K562 (cell line): ENCODE results near the gene LMF2. TPM values are rescaled to one million over a fixed set of nuclear protein-coding genes. Genes with fewer than 3 reads are reported as not detected.

ENCODE experiments used
- ATAC-seq: fragments of 200-7000 bp; cut with Tn5 transposase; 3 replicates; pipeline ENCODE4 v1.9.1; 2020; ENCODE audit warnings: moderate library complexity
- BruUV-seq: library from RNA; stranded (reverse); fragments of 400-500 nt; replicated peaks from 2 replicates; lab custom pipeline; 2021; lab: Mats Ljungman, UMichigan
- CTCF ChIA-PET: fragments of 300-600 bp; formaldehyde crosslinking; extraction: SDS; loops from one replicate; lab custom pipeline; 2021; ENCODE audit warnings: low intra/inter-chr PET ratio; lab: Yijun Ruan, JAX
- POLR2A ChIA-PET: fragments of 300-600, 350-650 bp; sonication (Branson Sonifier 250); formaldehyde crosslinking; extraction: SDS; loops from one replicate; lab custom pipeline; 2021; ENCODE audit warnings: antibody characterized with exemption, inconsistent platforms; lab: Yijun Ruan, JAX
- DNase-seq, 4 experiments: peaks; one replicate each; pipeline versions ENCODE4 v3.0.0 to v3.0.0-alpha.2; 2011 to 2018; ENCODE audit warnings: low spot score in 3 of 4, mixed read lengths in 3 of 4; ENCODE audit errors: extremely low read depth in 1 of 4
- FAIRE-seq: peaks from 2 replicates; lab custom pipeline; 2011; peaks lifted over from hg19 to GRCh38; lab: Jason Lieb, UNC
- H2AFZ ChIP-seq: 2 replicates; pipeline ENCODE4 v1.6.0; 2011; ENCODE audit warnings: low read depth, low read length, control low read depth, inconsistent platforms
- H3K27ac ChIP-seq: fragments of 200-600 bp; 3 replicates; pipeline ENCODE4 v1.8.0; 2011; ENCODE audit warnings: low read depth, mild to moderate bottlenecking, control low read depth, inconsistent platforms, low read length, moderate library complexity, mixed read lengths; ENCODE audit errors: extremely low read depth
- H3K27me3 ChIP-seq, 2 experiments: fragments of 300-600 bp in 1 of 2; 2 replicates in 1 of 2; 3 replicates in 1 of 2; pipeline versions ENCODE4 v1.6.0 to v1.8.0; 2011; ENCODE audit warnings: inconsistent platforms in 2 of 2, low read length in 2 of 2, mild to moderate bottlenecking in 1 of 2, mixed read lengths in 1 of 2, moderate library complexity in 1 of 2; ENCODE audit not compliant: control insufficient read depth in 2 of 2, insufficient read depth in 2 of 2
- H3K36me3 ChIP-seq: fragments of 300-600 bp; 3 replicates; pipeline ENCODE4 v1.8.0; 2011; ENCODE audit warnings: mild to moderate bottlenecking, low read length, inconsistent platforms; ENCODE audit not compliant: control insufficient read depth, insufficient read depth
- H3K4me1 ChIP-seq, 2 experiments: fragments of 200-600 bp in 1 of 2; replicated peaks in 1 of 2; 2 replicates in 1 of 2; 3 replicates in 1 of 2; pipeline versions ENCODE4 v1.5.1 to v1.8.0; 2011; ENCODE audit warnings: inconsistent platforms in 2 of 2, low read length in 2 of 2, mild to moderate bottlenecking in 1 of 2, mixed read lengths in 1 of 2, moderate library complexity in 1 of 2; ENCODE audit not compliant: control insufficient read depth in 2 of 2, insufficient read depth in 2 of 2
- H3K4me2 ChIP-seq: 2 replicates; pipeline ENCODE4 v1.6.1; 2011; ENCODE audit warnings: low read length, control low read depth, inconsistent platforms, mixed read lengths; ENCODE audit not compliant: insufficient read depth
- H3K4me3 ChIP-seq: fragments of 200-600 bp; sonication (generic), shearing (Covaris generic); 2 replicates; pipeline ENCODE4 v1.5.1; 2016; ENCODE audit warnings: control low read depth, inconsistent platforms
- H3K79me2 ChIP-seq: fragments of 200-600 bp; 3 replicates; pipeline ENCODE4 v1.8.0; 2011; ENCODE audit warnings: low read length, inconsistent platforms; ENCODE audit not compliant: control insufficient read depth, insufficient read depth
- H3K9ac ChIP-seq, 2 experiments: 2 replicates each; pipeline versions ENCODE4 v1.6.0 to v1.6.1; 2011; ENCODE audit warnings: low read depth in 2 of 2, low read length in 2 of 2, control low read depth in 1 of 2, inconsistent platforms in 1 of 2, mild to moderate bottlenecking in 1 of 2, mixed read lengths in 1 of 2; ENCODE audit not compliant: insufficient read depth in 1 of 2
- H3K9me1 ChIP-seq: one replicate; pipeline ENCODE4 v1.6.0; 2011; ENCODE audit warnings: inconsistent platforms, mild to moderate bottlenecking, low read length, moderate library complexity; ENCODE audit not compliant: control insufficient read depth, insufficient read depth
- H3K9me3 ChIP-seq: replicated peaks from 2 replicates; pipeline ENCODE4 v1.5.1; 2011; ENCODE audit warnings: low read depth, low read length, inconsistent platforms; ENCODE audit not compliant: control insufficient read depth, insufficient read depth
- H4K20me1 ChIP-seq: replicated peaks from 2 replicates; pipeline ENCODE4 v1.6.1; 2011; ENCODE audit warnings: low read length, inconsistent platforms, mixed read lengths; ENCODE audit not compliant: control insufficient read depth, insufficient read depth
- CGGBP1 ChIP-seq: fragments of 250-450 bp; sonication (Bioruptor Pico); IDR thresholded peaks from 2 replicates; pipeline ENCODE4 v1.9.0; 2021; ENCODE audit warnings: mild to moderate bottlenecking
- COPS2 ChIP-seq: fragments of 450-650 bp; conservative IDR thresholded peaks from 2 replicates; pipeline ENCODE4 v1.6.1; 2016; ENCODE audit warnings: mild to moderate bottlenecking, moderate library complexity
- CSDE1 ChIP-seq, 2 experiments: fragments of 450-650 bp; IDR thresholded peaks; 2 replicates each; pipeline ENCODE4 v1.6.1; 2016; ENCODE audit warnings: mild to moderate bottlenecking in 1 of 2
- DNMT1 ChIP-seq: fragments of 450-650 bp; IDR thresholded peaks from 2 replicates; pipeline ENCODE4 v1.6.1; 2016; ENCODE audit warnings: antibody characterized with exemption, mild to moderate bottlenecking
- ETS2 ChIP-seq: IDR thresholded peaks from 2 replicates; pipeline ENCODE4 v1.6.1; 2016; ENCODE audit warnings: borderline replicate concordance, missing genetic modification characterization, mild to moderate bottlenecking, moderate library complexity, missing compliant biosample characterization; ENCODE audit not compliant: poor library complexity, severe bottlenecking
- EWSR1 ChIP-seq: fragments of 450-650 bp; IDR thresholded peaks from 2 replicates; pipeline ENCODE4 v1.6.1; 2018; ENCODE audit warnings: borderline replicate concordance, mild to moderate bottlenecking, low read depth, moderate library complexity; ENCODE audit not compliant: partially characterized antibody
- HDAC1 ChIP-seq, 2 experiments: fragments of 450-650 bp; IDR thresholded peaks; 2 replicates each; pipeline ENCODE4 v1.6.1; 2016 to 2017; ENCODE audit warnings: inconsistent platforms in 1 of 2, mild to moderate bottlenecking in 1 of 2, moderate library complexity in 1 of 2
- HDAC2 ChIP-seq: fragments of 450-650 bp; IDR thresholded peaks from 2 replicates; pipeline ENCODE4 v1.6.1; 2016; ENCODE audit warnings: mild to moderate bottlenecking
- MYC ChIP-seq, 2 experiments: fragments of 250-450 bp in 1 of 2; sonication (Bioruptor Pico) in 1 of 2; IDR thresholded peaks; 2 replicates each; pipeline versions ENCODE4 v1.5.1 to v1.6.1; 2012 to 2021; ENCODE audit warnings: low read depth in 2 of 2, borderline replicate concordance in 1 of 2, improper control_type of control experiment in 1 of 2, low read length in 1 of 2, mild to moderate bottlenecking in 1 of 2, moderate library complexity in 1 of 2
- POLR2G ChIP-seq: fragments of 200-400 bp; formaldehyde crosslinking; IDR thresholded peaks from 2 replicates; pipeline ENCODE4 v1.6.1; 2017; ENCODE audit warnings: low read depth, mild to moderate bottlenecking, antibody characterized with exemption, low read length, moderate library complexity
- SAP30 ChIP-seq: fragments of 200-600 bp; sonication (generic); IDR thresholded peaks from 2 replicates; pipeline ENCODE4 v1.6.1; 2012; ENCODE audit warnings: borderline replicate concordance, low read depth, mild to moderate bottlenecking, moderate library complexity, low read length, control low read depth, inconsistent platforms; ENCODE audit not compliant: insufficient read depth, poor library complexity, severe bottlenecking
- SIN3A ChIP-seq, 2 experiments: fragments of 150-350 bp in 1 of 2; IDR thresholded peaks; 2 replicates each; pipeline ENCODE4 v1.6.1; 2011 to 2016; ENCODE audit warnings: borderline replicate concordance in 2 of 2, low read depth in 2 of 2, low read length in 2 of 2, mild to moderate bottlenecking in 2 of 2, moderate library complexity in 2 of 2; ENCODE audit not compliant: control insufficient read depth in 1 of 2
- TFAP4 ChIP-seq: sonication (generic); formaldehyde crosslinking; IDR thresholded peaks from 2 replicates; pipeline ENCODE4 v1.8.0; 2022; ENCODE audit warnings: missing genetic modification reagents, mild to moderate bottlenecking, moderate library complexity, borderline replicate concordance
- U2AF1 ChIP-seq: fragments of 200-400 bp; formaldehyde crosslinking; optimal IDR thresholded peaks from 2 replicates; pipeline ENCODE3; 2017; ENCODE audit warnings: mild to moderate bottlenecking, low read depth, low read length, moderate library complexity
- ZFP36 ChIP-seq: fragments of 150-350 bp; IDR thresholded peaks from 2 replicates; pipeline ENCODE4 v1.6.1; 2018; ENCODE audit warnings: low read length, low read depth; ENCODE audit not compliant: partially characterized antibody
- ZFX ChIP-seq: sonication (generic); formaldehyde crosslinking; IDR thresholded peaks from 2 replicates; pipeline ENCODE4 v1.8.0; 2022; ENCODE audit warnings: mild to moderate bottlenecking, missing genetic modification reagents, moderate library complexity
- ZNF124 ChIP-seq: sonication (generic); formaldehyde crosslinking; IDR thresholded peaks from 2 replicates; pipeline ENCODE4 v1.8.1; 2022; ENCODE audit warnings: missing genetic modification reagents
- ZNF766 ChIP-seq: fragments of 200-800 bp; sonication (Bioruptor generic); conservative IDR thresholded peaks from 2 replicates; pipeline ENCODE4 v1.6.1; 2016; ENCODE audit warnings: missing genetic modification characterization, missing compliant biosample characterization
- WGBS: fragments of 100-300 bp; shearing (Covaris generic); methylation state at CpG from one replicate; pipeline ENCODE4 v1.1.6; 2016; ENCODE audit warnings: low coverage, mixed read lengths; ENCODE audit not compliant: insufficient coverage; ENCODE audit errors: missing lambda C conversion rate; 5-methylcytosine and 5-hydroxymethylcytosine counted together
- in situ Hi-C: fragments of 300-500 bp; cut with MboI; formaldehyde crosslinking; loops from 4 replicates; pipeline ENCODE4 v1.15.0; 2018; ENCODE audit warnings: inconsistent platforms, mixed read lengths
- intact Hi-C: fragments of 100-400 bp; cut with micrococcal nuclease; formaldehyde crosslinking; loops from 2 replicates; pipeline ENCODE4 v1.14.2; 2022
- polyA plus RNA-seq, 8 experiments: library from polyadenylated mRNA; depleted of rRNA in 4 of 8; stranded (reverse) in 5 of 8; unstranded in 3 of 8; fragments of >200 nt; fragmentation: Nextera tagmentation in 2 of 8; fragmentation: Illumina TruSeq in 1 of 8; extraction: Ambion mirVana in 2 of 8; extraction: Trizol in 1 of 8; gene quantifications; 2 replicates each; pipeline versions ENCODE4 v1.2.1 to v1.2.3, GENCODE V29; 2011 to 2014; ENCODE audit warnings: inconsistent platforms in 1 of 8, missing spikeins in 1 of 8
- total RNA-seq, 7 experiments: library from RNA; depleted of rRNA in 6 of 7; stranded (reverse); fragments of >200 nt in 6 of 7; fragmentation: Illumina TruSeq in 2 of 7; extraction: Trizol in 2 of 7; gene quantifications; 2 replicates each; pipeline versions ENCODE4 v1.2.1 to v1.2.3, GENCODE V29; 2011 to 2021; ENCODE audit warnings: low replicate concordance in 1 of 7

LMF2 gene
- total and polyA plus RNA-seq, 9 of the 15 experiments (the other 6 are each of a cell fraction or from before 2014, with no cell fraction given): 0.08 to 37.1 (median 7.6) TPM

- H3K9me3 ChIP-seq: no peaks in the 10 kb centered on the region
- H3K79me2 ChIP-seq: peaks cover 51% of the 10 kb centered on the region
- no peaks in the 10 kb centered on the region for H3K27me3 ChIP-seq
- peak overlapping the region; percentile 73 for H3K4me2 ChIP-seq
- peak overlapping the region; percentile 63 for H3K4me3 ChIP-seq
- ChIA-PET POLR2A (interaction anchor here (1.0 kb wide), 1 partner anchor 9 kb away, joined by 5 read pairs; no protein-coding TSS in a partner anchor), CTCF (interaction anchor here (0.6 kb wide), 1 partner anchor 131 kb away, joined by 4 read pairs; no protein-coding TSS in a partner anchor)
- peak overlapping the region; percentile 44 to 93; a peak in 3 of 4 replicates for H3K9ac ChIP-seq
- peaks cover 36% of the 10 kb centered on the region for H4K20me1 ChIP-seq
- ATAC-seq: peak; percentile 60
- H3K4me1 ChIP-seq: peaks cover 29 to 62% of the 10 kb centered on the region in 2 experiments
- in situ Hi-C loops (no loop called here), intact Hi-C loops (no loop called here)
- TSS peak; percentile 56 for BruUV-seq
- DNase-seq: peak; percentile 24 to 55 (median 52)
- H3K9me1 ChIP-seq: peaks cover 8% of the 10 kb centered on the region
- H3K27ac ChIP-seq: peak overlapping the region; percentile 46; the same call in 2 of the 3 replicates
- 11% methylated on average over 30 of the region's 62 CpGs for WGBS
- no peak for FAIRE-seq
- 0 out of 3 replicates have a peak, but pooled peaks cover 2% of the 10 kb centered on the region for H3K36me3 ChIP-seq
- no peak overlapping the region for H2AFZ ChIP-seq
- TF ChIP-seq POLR2G (0 out of 2 replicates have a peak, but pooled peaks have one; percentile 29), DNMT1 (no peak), HDAC1 (IDR thresholded peaks at IDR 0.05) (no peak), ZNF124 (CRISPR knock-in tag) (no peak), SIN3A (IDR thresholded peaks at IDR 0.05; ENCODE audit: borderline replicate concordance in 2 of 2, control insufficient read depth in 1 of 2, low read depth in 2 of 2, low read length in 2 of 2) (peak in 1 of 2 experiments; percentile 70; a peak in 1 of 4 replicates), EWSR1 (no peak), HDAC2 (no peak), ZFX (peak; percentile 33), U2AF1 (no peak), TFAP4 (CRISPR knock-in tag) (peak; percentile 41; the same call in 1 of the 2 replicates), CGGBP1 (CRISPR knock-in tag) (no peak), COPS2 (no peak), SAP30 (peak; percentile 37), ZNF766 (CRISPR knock-in tag) (no peak), ETS2 (tag) (no peak), CSDE1 (IDR thresholded peaks at IDR 0.05) (no peak), ZFP36 (peak; percentile 86), MYC (IDR thresholded peaks at IDR 0.05; ENCODE audit: low read depth, low read length) (no peak), MYC (CRISPR knock-in tag; IDR thresholded peaks at IDR 0.05; ENCODE audit: borderline replicate concordance, low read depth) (no peak)
Observed at GRCh38 chr22:50473855-50474671, 33.4 kb downstream of the LMF2 start.
